Fibroblast of the aortic adventitia (primary cell): Measurements from ENCODE around the gene SPATA31C1. TPM values are rescaled to one million over a fixed set of nuclear protein-coding genes. Genes with fewer than 3 reads are reported as not detected.
A peak's percentile ranks its signal among the peaks of the same experiment; 100 is the strongest.

Experiments
- DNase-seq: peaks from one replicate; pipeline ENCODE4 v3.0.0-alpha.2; 2010; ENCODE audit warnings: low read depth
- H3K4me3 ChIP-seq: 2 replicates; pipeline ENCODE4 v1.5.1; 2011; ENCODE audit warnings: low read depth, mild to moderate bottlenecking, control low read depth, low read length, moderate library complexity
- CTCF ChIP-seq: IDR thresholded peaks from 2 replicates; pipeline ENCODE4 v1.5.1; 2011; ENCODE audit warnings: mild to moderate bottlenecking, low read length, control low read depth, inconsistent platforms; ENCODE audit not compliant: insufficient read depth
- total RNA-seq: library from RNA; depleted of rRNA; stranded (reverse); fragments of >200 nt; gene quantifications from 2 replicates; pipeline ENCODE4 v1.2.3, GENCODE V29; 2012; ENCODE audit warnings: low replicate concordance

The SPATA31C1 gene
- total RNA-seq, 1 donor, result not detected

GRCh38 chr9:87964826-87965225, 47.1 kb downstream of the SPATA31C1 start:
- no peak overlapping the region for H3K4me3 ChIP-seq
- DNase-seq, result no peak
- TF ChIP-seq CTCF, result no peak

- no peak overlapping the region for H3K4me3 ChIP-seq
- DNase-seq, result no peak
- no peak for TF ChIP-seq CTCF
Measured at GRCh38 chr9:87968155-87968554, 50.4 kb downstream of the SPATA31C1 start.

GRCh38 chr9:87970602-87971001, 52.8 kb downstream of the SPATA31C1 start:
- no peak for TF ChIP-seq CTCF
- no peak for DNase-seq

GRCh38 chr9:87973122-87973521, 55.4 kb downstream of the SPATA31C1 start:
- H3K4me3 ChIP-seq, result peak overlapping the region; percentile 88
- no peak for TF ChIP-seq CTCF
- no peak for DNase-seq

More at GRCh38 chr9:87970602-87971001, 52.8 kb downstream of the SPATA31C1 start:
- H3K4me3 ChIP-seq, result no peak overlapping the region

Other genes starting within 250 kb of the SPATA31C1 start
- 510 and 513 TPM in 2 replicates for gene CTSL, start 191.8 kb upstream of the SPATA31C1 start, total RNA-seq
- not detected in 2 replicates for gene SPATA31E1, start 35.1 kb upstream of the SPATA31C1 start, total RNA-seq
- 5.8 and 8.4 TPM in 2 replicates for gene CDK20, start 56.6 kb downstream of the SPATA31C1 start, total RNA-seq
- gene SPATA31C2, start 220.5 kb downstream of the SPATA31C1 start, total RNA-seq, result not detected in 2 replicates